Astrocyte (in vitro differentiated cells and primary cell): Measurements from ENCODE around the gene PLD2.

Source experiments
- CTCF ChIP-seq: IDR thresholded peaks from 2 replicates; pipeline ENCODE4 v1.5.1; 2011; ENCODE audit warnings: low read depth, mild to moderate bottlenecking, inconsistent platforms, low read length, moderate library complexity; ENCODE audit not compliant: insufficient read depth
- EZH2 ChIP-seq: IDR thresholded peaks from 2 replicates; pipeline ENCODE4 v1.6.1; 2012; ENCODE audit warnings: mild to moderate bottlenecking, low read length, inconsistent platforms; ENCODE audit not compliant: insufficient read depth

GRCh38 chr17:4777969-4778760 is 28.8 kb upstream of the PLD2 start:
- TF ChIP-seq CTCF = no peak
- no peak for TF ChIP-seq EZH2
